HepG2 (cell line): Measurements from ENCODE around the gene SPIN1. TPM values are rescaled to one million over a fixed set of nuclear protein-coding genes. Genes with fewer than 3 reads are reported as not detected.

Experiments
- CBX2 ChIP-seq, 2 experiments: fragments of 200-600 bp in 1 of 2; sonication (generic); formaldehyde crosslinking in 1 of 2; IDR thresholded peaks; 2 replicates each; pipeline versions ENCODE4 v1.7.0 to v1.8.1; 2018 to 2022; ENCODE audit warnings: low read depth in 2 of 2, low read length in 1 of 2, mild to moderate bottlenecking in 1 of 2, missing genetic modification reagents in 1 of 2
- FOXK1 ChIP-seq: sonication (generic); formaldehyde crosslinking; IDR thresholded peaks from 2 replicates; pipeline ENCODE4 v1.4.0; 2020; ENCODE audit warnings: low read depth, missing genetic modification reagents, borderline replicate concordance
- NR2C2 ChIP-seq: sonication (generic); formaldehyde crosslinking; IDR thresholded peaks from 2 replicates; pipeline ENCODE4 v1.4.0; 2020; ENCODE audit warnings: missing genetic modification reagents, mild to moderate bottlenecking, moderate library complexity, borderline replicate concordance
- RARG ChIP-seq: sonication (generic); formaldehyde crosslinking; IDR thresholded peaks from 2 replicates; pipeline ENCODE4 v1.4.0; 2020; ENCODE audit warnings: low read depth, mild to moderate bottlenecking, missing genetic modification reagents
- SATB2 ChIP-seq: sonication (generic); formaldehyde crosslinking; IDR thresholded peaks from 2 replicates; pipeline ENCODE4 v1.5.0; 2020; ENCODE audit warnings: missing genetic modification reagents
- ZFP62 ChIP-seq: sonication (generic); formaldehyde crosslinking; IDR thresholded peaks from 2 replicates; pipeline ENCODE4 v1.4.0; 2020; ENCODE audit warnings: missing genetic modification reagents
- ZNF430 ChIP-seq: sonication (generic); formaldehyde crosslinking; IDR thresholded peaks from 2 replicates; pipeline ENCODE4 v1.9.0; 2021; ENCODE audit warnings: mild to moderate bottlenecking, missing genetic modification reagents
- ZNF552 ChIP-seq: sonication (generic); formaldehyde crosslinking; IDR thresholded peaks from 2 replicates; pipeline ENCODE4 v1.9.0; 2022; ENCODE audit warnings: missing genetic modification reagents, mild to moderate bottlenecking, borderline replicate concordance
- ZNF768 ChIP-seq: sonication (generic); formaldehyde crosslinking; IDR thresholded peaks from 2 replicates; pipeline ENCODE4 v1.4.0; 2020; ENCODE audit warnings: missing genetic modification reagents
- polyA plus RNA-seq, 8 experiments: library from polyadenylated mRNA; depleted of rRNA in 3 of 8; stranded (reverse) in 7 of 8; unstranded in 1 of 8; fragments of >200 nt; fragmentation: Illumina TruSeq in 4 of 8; extraction: Trizol in 4 of 8; gene quantifications; 2 replicates each; pipeline versions ENCODE4 v1.2.1 to v1.2.3, GENCODE V29; 2011 to 2016; ENCODE audit warnings: low read depth in 4 of 8, missing spikeins in 1 of 8, mixed read lengths in 1 of 8; ENCODE audit not compliant: insufficient read depth in 1 of 8
- total RNA-seq, 5 experiments: library from RNA; depleted of rRNA; stranded (reverse); fragments of >200 nt; fragmentation: Illumina TruSeq; extraction: Trizol; gene quantifications; 2 replicates each; pipeline ENCODE4 v1.2.3, GENCODE V29; 2016; ENCODE audit warnings: low read depth in 1 of 5
- TF ChIP-seq, protein P1 (sequence below): sonication (generic); formaldehyde crosslinking; IDR thresholded peaks from 2 replicates; pipeline ENCODE4 v1.4.0; 2020; ENCODE audit warnings: missing genetic modification reagents
- TF ChIP-seq, protein P2 (sequence below): sonication (generic); formaldehyde crosslinking; IDR thresholded peaks from 2 replicates; pipeline ENCODE4 v1.4.0; 2020; ENCODE audit warnings: low read depth, missing genetic modification reagents

Gene SPIN1
- total and polyA plus RNA-seq, 2 of the 13 experiments (the other 11 are each of a cell fraction or from before 2014, with no cell fraction given) = 20.0 to 24.3 TPM

DNA sequence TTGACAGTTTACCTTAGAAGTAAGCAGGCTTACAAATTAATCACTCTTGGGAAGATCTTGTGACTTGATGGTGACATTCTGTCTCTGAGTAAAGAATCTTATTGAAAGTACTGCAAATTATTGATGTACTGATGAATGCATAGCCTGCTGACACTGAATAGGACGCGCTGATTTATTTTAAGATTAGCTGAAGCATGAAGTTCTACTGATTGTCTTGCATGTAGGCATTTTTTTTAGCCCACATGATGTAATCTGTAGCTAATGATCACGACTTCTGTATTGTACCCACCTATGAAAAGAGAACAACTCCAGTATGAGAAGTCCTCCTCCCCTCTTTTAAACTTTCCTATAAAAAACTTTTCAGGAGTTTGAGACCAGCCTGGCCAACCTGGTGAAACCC lies 28.3 kb upstream of the SPIN1 start (continued):
- TF ChIP-seq ZNF768 (CRISPR knock-in tag) (no peak), RARG (CRISPR knock-in tag) (no peak), FOXK1 (CRISPR knock-in tag) (no peak), NR2C2 (no peak), ZNF430 (CRISPR knock-in tag) (no peak), ZFP62 (CRISPR knock-in tag) (no peak), SATB2 (CRISPR knock-in tag) (no peak), CBX2 (IDR thresholded peaks at IDR 0.05; ENCODE audit: low read depth, low read length) (no peak), CBX2 (CRISPR knock-in tag; IDR thresholded peaks at IDR 0.05; ENCODE audit: low read depth) (no peak), ZNF552 (CRISPR knock-in tag) (no peak)
- TF ChIP-seq, protein P1, sequence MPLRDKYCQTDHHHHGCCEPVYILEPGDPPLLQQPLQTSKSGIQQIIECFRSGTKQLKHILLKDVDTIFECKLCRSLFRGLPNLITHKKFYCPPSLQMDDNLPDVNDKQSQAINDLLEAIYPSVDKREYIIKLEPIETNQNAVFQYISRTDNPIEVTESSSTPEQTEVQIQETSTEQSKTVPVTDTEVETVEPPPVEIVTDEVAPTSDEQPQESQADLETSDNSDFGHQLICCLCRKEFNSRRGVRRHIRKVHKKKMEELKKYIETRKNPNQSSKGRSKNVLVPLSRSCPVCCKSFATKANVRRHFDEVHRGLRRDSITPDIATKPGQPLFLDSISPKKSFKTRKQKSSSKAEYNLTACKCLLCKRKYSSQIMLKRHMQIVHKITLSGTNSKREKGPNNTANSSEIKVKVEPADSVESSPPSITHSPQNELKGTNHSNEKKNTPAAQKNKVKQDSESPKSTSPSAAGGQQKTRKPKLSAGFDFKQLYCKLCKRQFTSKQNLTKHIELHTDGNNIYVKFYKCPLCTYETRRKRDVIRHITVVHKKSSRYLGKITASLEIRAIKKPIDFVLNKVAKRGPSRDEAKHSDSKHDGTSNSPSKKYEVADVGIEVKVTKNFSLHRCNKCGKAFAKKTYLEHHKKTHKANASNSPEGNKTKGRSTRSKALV (CRISPR knock-in tag) = no peak
- TF ChIP-seq, protein P2, sequence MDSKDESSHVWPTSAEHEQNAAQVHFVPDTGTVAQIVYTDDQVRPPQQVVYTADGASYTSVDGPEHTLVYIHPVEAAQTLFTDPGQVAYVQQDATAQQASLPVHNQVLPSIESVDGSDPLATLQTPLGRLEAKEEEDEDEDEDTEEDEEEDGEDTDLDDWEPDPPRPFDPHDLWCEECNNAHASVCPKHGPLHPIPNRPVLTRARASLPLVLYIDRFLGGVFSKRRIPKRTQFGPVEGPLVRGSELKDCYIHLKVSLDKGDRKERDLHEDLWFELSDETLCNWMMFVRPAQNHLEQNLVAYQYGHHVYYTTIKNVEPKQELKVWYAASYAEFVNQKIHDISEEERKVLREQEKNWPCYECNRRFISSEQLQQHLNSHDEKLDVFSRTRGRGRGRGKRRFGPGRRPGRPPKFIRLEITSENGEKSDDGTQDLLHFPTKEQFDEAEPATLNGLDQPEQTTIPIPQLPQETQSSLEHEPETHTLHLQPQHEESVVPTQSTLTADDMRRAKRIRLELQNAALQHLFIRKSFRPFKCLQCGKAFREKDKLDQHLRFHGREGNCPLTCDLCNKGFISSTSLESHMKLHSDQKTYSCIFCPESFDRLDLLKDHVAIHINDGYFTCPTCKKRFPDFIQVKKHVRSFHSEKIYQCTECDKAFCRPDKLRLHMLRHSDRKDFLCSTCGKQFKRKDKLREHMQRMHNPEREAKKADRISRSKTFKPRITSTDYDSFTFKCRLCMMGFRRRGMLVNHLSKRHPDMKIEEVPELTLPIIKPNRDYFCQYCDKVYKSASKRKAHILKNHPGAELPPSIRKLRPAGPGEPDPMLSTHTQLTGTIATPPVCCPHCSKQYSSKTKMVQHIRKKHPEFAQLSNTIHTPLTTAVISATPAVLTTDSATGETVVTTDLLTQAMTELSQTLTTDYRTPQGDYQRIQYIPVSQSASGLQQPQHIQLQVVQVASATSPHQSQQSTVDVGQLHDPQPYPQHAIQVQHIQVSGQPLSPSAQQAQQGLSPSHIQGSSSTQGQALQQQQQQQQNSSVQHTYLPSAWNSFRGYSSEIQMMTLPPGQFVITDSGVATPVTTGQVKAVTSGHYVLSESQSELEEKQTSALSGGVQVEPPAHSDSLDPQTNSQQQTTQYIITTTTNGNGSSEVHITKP (CRISPR knock-in tag) = no peak
